GM18517 (cell line): Measurements from ENCODE around the gene SERPINE1.
"Not testable (repeated sequence)": the region's sequence is repeated elsewhere in the genome, so short reads cannot be mapped to it uniquely, and the experiment has no call there.

Experiments
- ATAC-seq: cut with Tn5 transposase; IDR thresholded peaks from one replicate; pipeline ENCODE4 v1.9.1; 2021; ENCODE audit warnings: mild to moderate bottlenecking, moderate library complexity; ENCODE audit not compliant: unreplicated experiment

Gene SERPINE1

GRCh38 chr7:101121991-101122932 is 4.6 kb upstream of the SERPINE1 start:
- no peak for ATAC-seq

- ATAC-seq: no peak
Observed at GRCh38 chr7:101122933-101123702, 3.8 kb upstream of the SERPINE1 start.

GRCh38 chr7:101123703-101124068 is 3.2 kb upstream of the SERPINE1 start:
- ATAC-seq: no peak

GRCh38 chr7:101124376-101125056 is 2.4 kb upstream of the SERPINE1 start:
- ATAC-seq: no peak

GRCh38 chr7:101125989-101126650 is 784 bp upstream of the SERPINE1 start:
- peak; percentile 45 for ATAC-seq

- ATAC-seq: no peak
Observed at GRCh38 chr7:101127460-101128039, 646 bp downstream of the SERPINE1 start.

- no peak for ATAC-seq
Observed at GRCh38 chr7:101128040-101128834, 1.3 kb downstream of the SERPINE1 start.

- no peak for ATAC-seq
Observed at GRCh38 chr7:101129603-101130117, 2.8 kb downstream of the SERPINE1 start.

GRCh38 chr7:101132626-101133600 is 6.0 kb downstream of the SERPINE1 start:
- not testable (repeated sequence) for ATAC-seq

GRCh38 chr7:101133621-101134398 is 6.9 kb downstream of the SERPINE1 start:
- no peak for ATAC-seq

GRCh38 chr7:101134399-101134980 is 7.6 kb downstream of the SERPINE1 start:
- ATAC-seq: no peak

GRCh38 chr7:101137651-101138212 is 10.8 kb downstream of the SERPINE1 start:
- peak; percentile 13 for ATAC-seq

GRCh38 chr7:101138213-101138870 is 11.4 kb downstream of the SERPINE1 start:
- peak; percentile 55 for ATAC-seq

- ATAC-seq: no peak
Observed at GRCh38 chr7:101140339-101140699, 13.4 kb downstream of the SERPINE1 start.

GRCh38 chr7:101140746-101141382 is 14.0 kb downstream of the SERPINE1 start:
- no peak for ATAC-seq
